ENCODE results near the gene VEZT.

Gene VEZT

GRCh38 chr12:95205016-95205624 lies 12.5 kb upstream of the VEZT start:
- H3K9me3 ChIP-seq (ENCODE audit: control insufficient read depth, insufficient read depth, low read length) = no peaks in the 10 kb centered on the region
- H3K27me3 ChIP-seq (ENCODE audit: control insufficient read depth, low read length) = no peaks in the 10 kb centered on the region
- peaks cover 42% of the 10 kb centered on the region for H3F3A ChIP-seq (ENCODE audit: control insufficient read depth, insufficient read depth)
- H3K79me2 ChIP-seq (ENCODE audit: control insufficient read depth, low read length) = peaks cover 100% of the 10 kb centered on the region
- peak overlapping the region; percentile 86 for H3K4me2 ChIP-seq (ENCODE audit: low read length)
- H3K36me3 ChIP-seq (ENCODE audit: control insufficient read depth, low read length) = peaks cover 84% of the 10 kb centered on the region
- H3K27ac ChIP-seq (ENCODE audit: low read depth, low read length) = peak overlapping the region; percentile 97
- H3K4me3 ChIP-seq (ENCODE audit: low read length) = peak overlapping the region; percentile 65
- peaks cover 97% of the 10 kb centered on the region for H3K4me1 ChIP-seq (ENCODE audit: control insufficient read depth, low read length)
- no peaks in the 10 kb centered on the region for H4K20me1 ChIP-seq (ENCODE audit: control insufficient read depth, insufficient read depth, low read depth, low read length)
- no peaks in the 10 kb centered on the region for H3K9me2 ChIP-seq (replicated peaks; ENCODE audit: control insufficient read depth, low read length)
- TF ChIP-seq, protein P1, sequence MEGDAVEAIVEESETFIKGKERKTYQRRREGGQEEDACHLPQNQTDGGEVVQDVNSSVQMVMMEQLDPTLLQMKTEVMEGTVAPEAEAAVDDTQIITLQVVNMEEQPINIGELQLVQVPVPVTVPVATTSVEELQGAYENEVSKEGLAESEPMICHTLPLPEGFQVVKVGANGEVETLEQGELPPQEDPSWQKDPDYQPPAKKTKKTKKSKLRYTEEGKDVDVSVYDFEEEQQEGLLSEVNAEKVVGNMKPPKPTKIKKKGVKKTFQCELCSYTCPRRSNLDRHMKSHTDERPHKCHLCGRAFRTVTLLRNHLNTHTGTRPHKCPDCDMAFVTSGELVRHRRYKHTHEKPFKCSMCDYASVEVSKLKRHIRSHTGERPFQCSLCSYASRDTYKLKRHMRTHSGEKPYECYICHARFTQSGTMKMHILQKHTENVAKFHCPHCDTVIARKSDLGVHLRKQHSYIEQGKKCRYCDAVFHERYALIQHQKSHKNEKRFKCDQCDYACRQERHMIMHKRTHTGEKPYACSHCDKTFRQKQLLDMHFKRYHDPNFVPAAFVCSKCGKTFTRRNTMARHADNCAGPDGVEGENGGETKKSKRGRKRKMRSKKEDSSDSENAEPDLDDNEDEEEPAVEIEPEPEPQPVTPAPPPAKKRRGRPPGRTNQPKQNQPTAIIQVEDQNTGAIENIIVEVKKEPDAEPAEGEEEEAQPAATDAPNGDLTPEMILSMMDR (IDR thresholded peaks at IDR 0.05; ENCODE audit: low read depth, low read length, poor library complexity, severe bottlenecking) = no peak
- TF ChIP-seq EZH2phosphoT487 (IDR thresholded peaks at IDR 0.05; ENCODE audit: borderline replicate concordance, low read length) = no peak

GRCh38 chr12:95205685-95206084 lies 11.9 kb upstream of the VEZT start:
- Histone ChIP-seq H3K4me2 (ENCODE audit: low read length) (peak overlapping the region; percentile 86), H3K9me3 (ENCODE audit: control insufficient read depth, insufficient read depth, low read length) (no peaks in the 10 kb centered on the region), H4K20me1 (ENCODE audit: control insufficient read depth, insufficient read depth, low read depth, low read length) (no peaks in the 10 kb centered on the region), H3K4me1 (ENCODE audit: control insufficient read depth, low read length) (peaks cover 97% of the 10 kb centered on the region), H3K79me2 (ENCODE audit: control insufficient read depth, low read length) (peaks cover 100% of the 10 kb centered on the region), H3K36me3 (ENCODE audit: control insufficient read depth, low read length) (peaks cover 84% of the 10 kb centered on the region), H3F3A (ENCODE audit: control insufficient read depth, insufficient read depth) (peaks cover 38% of the 10 kb centered on the region), H3K9me2 (replicated peaks; ENCODE audit: control insufficient read depth, low read length) (no peaks in the 10 kb centered on the region), H3K4me3 (ENCODE audit: low read length) (no peak overlapping the region), H3K27ac (ENCODE audit: low read depth, low read length) (peak overlapping the region; percentile 97), H3K27me3 (ENCODE audit: control insufficient read depth, low read length) (no peaks in the 10 kb centered on the region)
- TF ChIP-seq, protein P1 (IDR thresholded peaks at IDR 0.05; ENCODE audit: low read depth, low read length, poor library complexity, severe bottlenecking) = no peak
- no peak for TF ChIP-seq EZH2phosphoT487 (IDR thresholded peaks at IDR 0.05; ENCODE audit: borderline replicate concordance, low read length)

DNA sequence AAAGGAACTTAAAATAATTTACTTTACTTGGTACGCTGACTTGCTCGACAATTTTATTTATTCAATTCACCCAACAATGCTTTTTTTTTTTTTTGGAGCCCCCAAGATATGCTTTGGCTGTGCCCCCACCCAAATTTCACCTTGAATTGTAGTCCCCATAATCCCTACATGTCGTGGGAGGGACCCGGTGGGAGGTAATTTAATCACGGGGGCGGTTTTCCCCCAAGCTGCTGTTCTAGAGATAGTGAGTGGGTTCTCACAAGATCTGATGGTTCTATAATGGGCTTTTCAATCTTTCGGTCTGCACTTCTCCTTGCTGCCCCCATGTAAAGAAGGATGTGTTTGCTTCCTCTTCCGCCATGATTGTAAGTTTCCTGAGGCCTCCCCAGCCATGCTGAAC lies 10.7 kb upstream of the VEZT start:
- peak overlapping the region; percentile 97 for H3K27ac ChIP-seq (ENCODE audit: low read depth, low read length)
- H3K4me1 ChIP-seq (ENCODE audit: control insufficient read depth, low read length) = peaks cover 96% of the 10 kb centered on the region
- peaks cover 100% of the 10 kb centered on the region for H3K79me2 ChIP-seq (ENCODE audit: control insufficient read depth, low read length)
- H4K20me1 ChIP-seq (ENCODE audit: control insufficient read depth, insufficient read depth, low read depth, low read length) = no peaks in the 10 kb centered on the region
- TF ChIP-seq EZH2phosphoT487 (IDR thresholded peaks at IDR 0.05; ENCODE audit: borderline replicate concordance, low read length) = no peak
- TF ChIP-seq, protein P1 (IDR thresholded peaks at IDR 0.05; ENCODE audit: low read depth, low read length, poor library complexity, severe bottlenecking) = no peak
- peak overlapping the region; percentile 86 for H3K4me2 ChIP-seq (ENCODE audit: low read length)
- H3F3A ChIP-seq (ENCODE audit: control insufficient read depth, insufficient read depth) = peaks cover 34% of the 10 kb centered on the region
- H3K36me3 ChIP-seq (ENCODE audit: control insufficient read depth, low read length) = peaks cover 77% of the 10 kb centered on the region
- no peaks in the 10 kb centered on the region for H3K9me3 ChIP-seq (ENCODE audit: control insufficient read depth, insufficient read depth, low read length)
- no peaks in the 10 kb centered on the region for H3K9me2 ChIP-seq (replicated peaks; ENCODE audit: control insufficient read depth, low read length)
- H3K27me3 ChIP-seq (ENCODE audit: control insufficient read depth, low read length) = no peaks in the 10 kb centered on the region
- H3K4me3 ChIP-seq (ENCODE audit: low read length) = no peak overlapping the region

Data from DOHH2 (cell line).